PC-3 (cell line): Measurements from ENCODE around the gene ZBED4.
A peak's percentile ranks its signal among the peaks of the same experiment; 100 is the strongest.

ENCODE experiments used
- CTCF ChIP-seq: fragments of 300-600 bp; sonication (generic); conservative IDR thresholded peaks from 2 replicates; pipeline ENCODE4 v1.5.1; 2017; ENCODE audit warnings: antibody characterized with exemption, low read depth, mild to moderate bottlenecking, low read length
- EZH2phosphoT487 ChIP-seq: fragments of 300-600 bp; sonication (generic); IDR thresholded peaks from 2 replicates; pipeline ENCODE4 v1.6.1; 2018; ENCODE audit warnings: mild to moderate bottlenecking, antibody characterized with exemption, low read length, borderline replicate concordance

- TF ChIP-seq CTCF (no peak), EZH2phosphoT487 (peak; percentile 94)
These were observed 82.7 kb downstream of the ZBED4 start for GRCh38 chr22:49936018-49936972.
